Mesenchymal stem cell (in vitro differentiated cells and primary cell): ENCODE data around the gene KIAA1191. TPM values are rescaled to one million over a fixed set of nuclear protein-coding genes. Genes with fewer than 3 reads are reported as not detected.
A peak's percentile ranks its signal among the peaks of the same experiment; 100 is the strongest.

Source experiments
- DNase-seq: peaks from one replicate; pipeline ENCODE4 v3.0.0-alpha.2; 2013
- H2AFZ ChIP-seq: one replicate; pipeline ENCODE4 v1.6.1; 2013; ENCODE audit warnings: low read depth, mild to moderate bottlenecking, control low read depth, inconsistent platforms, low read length, moderate library complexity
- H2AK5ac ChIP-seq: 2 replicates; pipeline ENCODE4 v1.6.1; 2013; ENCODE audit warnings: low read length, moderate library complexity, mild to moderate bottlenecking, inconsistent platforms; ENCODE audit not compliant: severe bottlenecking
- H2BK120ac ChIP-seq: one replicate; pipeline ENCODE4 v1.6.1; 2013; ENCODE audit warnings: low read depth, mild to moderate bottlenecking, inconsistent platforms, low read length, moderate library complexity
- H2BK12ac ChIP-seq, 2 experiments: one replicate each; pipeline ENCODE4 v1.6.1; 2013; ENCODE audit warnings: inconsistent platforms in 2 of 2, low read length in 2 of 2, mild to moderate bottlenecking in 2 of 2, moderate library complexity in 2 of 2, control low read depth in 1 of 2
- H2BK15ac ChIP-seq: one replicate; pipeline ENCODE4 v1.6.1; 2013; ENCODE audit warnings: mild to moderate bottlenecking, low read depth, inconsistent platforms; ENCODE audit not compliant: poor library complexity, severe bottlenecking
- H2BK5ac ChIP-seq: 2 replicates; pipeline ENCODE4 v1.6.1; 2013; ENCODE audit warnings: low read depth, mild to moderate bottlenecking, low read length, control low read depth, inconsistent platforms; ENCODE audit not compliant: poor library complexity, severe bottlenecking
- H3K14ac ChIP-seq, 2 experiments: one replicate each; pipeline ENCODE4 v1.6.1; 2013; ENCODE audit warnings: inconsistent platforms in 2 of 2, low read length in 2 of 2, control low read depth in 1 of 2, mild to moderate bottlenecking in 1 of 2, moderate library complexity in 1 of 2
- H3K18ac ChIP-seq, 2 experiments: one replicate each; pipeline ENCODE4 v1.6.1; 2013; ENCODE audit warnings: inconsistent platforms in 2 of 2, low read length in 2 of 2, control low read depth in 1 of 2, low read depth in 1 of 2, mild to moderate bottlenecking in 1 of 2
- H3K23ac ChIP-seq, 2 experiments: one replicate each; pipeline ENCODE4 v1.6.1; 2013; ENCODE audit warnings: inconsistent platforms in 2 of 2, low read length in 2 of 2, mild to moderate bottlenecking in 2 of 2, moderate library complexity in 2 of 2, control low read depth in 1 of 2
- H3K27ac ChIP-seq: 2 replicates; pipeline ENCODE4 v1.5.1; 2013; ENCODE audit warnings: mild to moderate bottlenecking, moderate library complexity, low read length, control low read depth, inconsistent platforms; ENCODE audit not compliant: poor library complexity, severe bottlenecking
- H3K27me3 ChIP-seq, 2 experiments: 2 replicates each; pipeline versions ENCODE4 v1.6.1 to v1.7.0; 2013; ENCODE audit warnings: low read length in 2 of 2, mild to moderate bottlenecking in 2 of 2, moderate library complexity in 2 of 2, control low read depth in 1 of 2, inconsistent platforms in 1 of 2; ENCODE audit not compliant: control insufficient read depth in 1 of 2, insufficient read depth in 1 of 2
- H3K36me3 ChIP-seq, 2 experiments: 2 replicates each; pipeline versions ENCODE4 v1.6.1 to v1.7.0; 2013; ENCODE audit warnings: low read length in 2 of 2, control low read depth in 1 of 2, inconsistent platforms in 1 of 2, low read depth in 1 of 2, mild to moderate bottlenecking in 1 of 2; ENCODE audit not compliant: insufficient read depth in 2 of 2, control insufficient read depth in 1 of 2
- H3K4ac ChIP-seq, 2 experiments: one replicate each; pipeline ENCODE4 v1.6.1; 2013; ENCODE audit warnings: inconsistent platforms in 2 of 2, low read length in 2 of 2, mild to moderate bottlenecking in 2 of 2, moderate library complexity in 2 of 2, control low read depth in 1 of 2, low read depth in 1 of 2
- H3K4me1 ChIP-seq: 2 replicates; pipeline ENCODE4 v1.6.1; 2013; ENCODE audit warnings: low read depth, low read length, control low read depth; ENCODE audit not compliant: control insufficient read depth, insufficient read depth
- H3K4me2 ChIP-seq: 2 replicates; pipeline ENCODE4 v1.6.1; 2013; ENCODE audit warnings: low read length, mild to moderate bottlenecking, inconsistent platforms; ENCODE audit not compliant: poor library complexity, severe bottlenecking
- H3K4me3 ChIP-seq, 2 experiments: 2 replicates each; pipeline versions ENCODE4 v1.5.1 to v1.7.0; 2013; ENCODE audit warnings: low read length in 2 of 2, mild to moderate bottlenecking in 2 of 2, control low read depth in 1 of 2, low read depth in 1 of 2; ENCODE audit not compliant: insufficient read depth in 1 of 2
- H3K79me1 ChIP-seq: replicated peaks from 2 replicates; pipeline ENCODE4 v1.6.1; 2013; ENCODE audit warnings: mild to moderate bottlenecking, control low read depth, low read length, inconsistent platforms; ENCODE audit not compliant: poor library complexity, severe bottlenecking
- H3K9ac ChIP-seq: 2 replicates; pipeline ENCODE4 v1.7.0; 2013; ENCODE audit warnings: mild to moderate bottlenecking, low read length, moderate library complexity
- H3K9me3 ChIP-seq: 2 replicates; pipeline ENCODE4 v1.7.0; 2013; ENCODE audit warnings: mild to moderate bottlenecking, low read length; ENCODE audit not compliant: control insufficient read depth
- H4K8ac ChIP-seq: one replicate; pipeline ENCODE4 v1.6.1; 2013; ENCODE audit warnings: inconsistent platforms, mild to moderate bottlenecking, low read length, moderate library complexity
- H4K91ac ChIP-seq: one replicate; pipeline ENCODE4 v1.6.1; 2013; ENCODE audit warnings: mild to moderate bottlenecking, low read length, inconsistent platforms
- WGBS: methylation state at CpG from one replicate; pipeline ENCODE4 v1.1.7; 2013; ENCODE audit warnings: mixed read lengths; 5-methylcytosine and 5-hydroxymethylcytosine counted together
- polyA plus RNA-seq, 2 experiments: library from polyadenylated mRNA; stranded (reverse); fragments of 200-250 nt; gene quantifications; one replicate each; pipeline ENCODE4 v1.2.3, GENCODE V29; 2013

Gene KIAA1191, protein sequence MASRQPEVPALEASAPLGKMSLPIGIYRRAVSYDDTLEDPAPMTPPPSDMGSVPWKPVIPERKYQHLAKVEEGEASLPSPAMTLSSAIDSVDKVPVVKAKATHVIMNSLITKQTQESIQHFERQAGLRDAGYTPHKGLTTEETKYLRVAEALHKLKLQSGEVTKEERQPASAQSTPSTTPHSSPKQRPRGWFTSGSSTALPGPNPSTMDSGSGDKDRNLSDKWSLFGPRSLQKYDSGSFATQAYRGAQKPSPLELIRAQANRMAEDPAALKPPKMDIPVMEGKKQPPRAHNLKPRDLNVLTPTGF
- 91.6 TPM for polyA plus RNA-seq (2013, experiment 1 of 2)
- polyA plus RNA-seq (2013, experiment 2 of 2), result 88.4 TPM

- Histone ChIP-seq H4K8ac (peak within 1 kb of the TSS; percentile 84), H2BK15ac (no peak within 1 kb of the TSS), H3K4ac (peak within 1 kb of the TSS; percentile 51 to 66), H4K91ac (no peak within 1 kb of the TSS), H2BK120ac (no peak within 1 kb of the TSS), H2BK5ac (no peak within 1 kb of the TSS), H3K9ac (peak within 1 kb of the TSS; percentile 95), H2AFZ (peak within 1 kb of the TSS; percentile 91), H3K9me3 (no peaks in the 10 kb centered on the region), H3K4me3 (peak within 1 kb of the TSS; percentile 89 to 97), H3K27ac (peak within 1 kb of the TSS; percentile 27), H2AK5ac (no peak within 1 kb of the TSS), H3K23ac (peak within 1 kb of the TSS in 1 of 2 experiments; percentile 67), H3K14ac (peak within 1 kb of the TSS; percentile 62 to 89), H3K27me3 (no peaks in the 10 kb centered on the region), H3K79me1 (peaks cover 10% of the 10 kb centered on the region), H3K36me3 (peaks cover 15 to 19% of the 10 kb centered on the region in 2 experiments), H3K4me1 (peaks cover 18% of the 10 kb centered on the region), H3K18ac (peak within 1 kb of the TSS; percentile 82 to 89), H3K4me2 (peak within 1 kb of the TSS; percentile 78), H2BK12ac (peak within 1 kb of the TSS in 1 of 2 experiments; percentile 18)
- peak; percentile 92 for DNase-seq
- WGBS, result 2% methylated on average over 52 of the region's 56 CpGs
Observed at GRCh38 chr5:176361437-176362232, at the start of gene KIAA1191. Gene KIAA1191 (minus strand): TSS chr5:176361764. CDS start chr5:176359508, 2,256 bp downstream.

DNA sequence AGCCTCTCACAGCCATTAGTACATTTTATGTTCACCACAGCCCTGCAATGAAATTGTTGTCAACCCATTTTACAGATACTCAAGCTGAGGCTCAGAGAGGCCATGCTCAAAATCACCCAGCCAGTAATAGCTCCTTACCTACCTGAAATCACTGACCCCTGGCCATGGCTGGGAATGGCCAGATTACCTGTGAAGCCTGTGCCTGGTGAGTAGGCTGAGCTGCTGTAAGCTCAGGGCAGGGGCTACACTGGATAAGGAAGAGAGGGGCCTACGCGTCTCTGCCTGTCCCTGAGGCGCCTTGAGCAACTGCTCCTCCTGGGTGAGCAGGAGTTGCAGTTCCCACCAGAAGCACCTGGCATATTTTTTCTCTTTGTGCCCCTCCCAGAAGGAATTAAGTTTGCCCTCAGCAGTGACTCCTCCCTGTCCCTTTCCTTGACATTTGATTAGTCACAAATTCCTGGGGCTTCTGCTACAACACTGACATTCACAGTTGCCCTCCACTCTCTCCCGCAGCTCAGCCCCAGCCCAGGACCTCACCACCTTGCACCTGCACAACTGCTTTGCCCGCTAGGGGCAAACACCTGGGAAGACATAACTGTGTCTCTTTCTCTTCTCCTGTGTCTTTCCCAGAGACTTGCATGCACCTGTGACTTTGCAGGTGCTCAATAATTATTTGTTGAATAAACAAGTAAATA is 49.1 kb upstream of the KIAA1191 start:
- 98% methylated on average over 5 of the region's 5 CpGs for WGBS
- Histone ChIP-seq H2AK5ac (no peak overlapping the region), H3K4ac (no peak overlapping the region), H3K27me3 (no peaks in the 10 kb centered on the region), H2BK15ac (no peak overlapping the region), H2BK5ac (no peak overlapping the region), H4K91ac (no peak overlapping the region), H3K4me1 (peaks cover 25% of the 10 kb centered on the region), H4K8ac (no peak overlapping the region), H2BK12ac (no peak overlapping the region), H3K18ac (no peak overlapping the region), H3K4me2 (no peak overlapping the region), H3K9ac (no peak overlapping the region), H3K14ac (no peak overlapping the region), H3K27ac (no peak overlapping the region), H3K79me1 (peaks cover 38% of the 10 kb centered on the region), H3K23ac (no peak overlapping the region), H2BK120ac (no peak overlapping the region), H3K9me3 (no peaks in the 10 kb centered on the region), H3K4me3 (no peak overlapping the region), H3K36me3 (peaks cover 25 to 35% of the 10 kb centered on the region in 2 experiments), H2AFZ (no peak overlapping the region)
- no peak for DNase-seq

DNA sequence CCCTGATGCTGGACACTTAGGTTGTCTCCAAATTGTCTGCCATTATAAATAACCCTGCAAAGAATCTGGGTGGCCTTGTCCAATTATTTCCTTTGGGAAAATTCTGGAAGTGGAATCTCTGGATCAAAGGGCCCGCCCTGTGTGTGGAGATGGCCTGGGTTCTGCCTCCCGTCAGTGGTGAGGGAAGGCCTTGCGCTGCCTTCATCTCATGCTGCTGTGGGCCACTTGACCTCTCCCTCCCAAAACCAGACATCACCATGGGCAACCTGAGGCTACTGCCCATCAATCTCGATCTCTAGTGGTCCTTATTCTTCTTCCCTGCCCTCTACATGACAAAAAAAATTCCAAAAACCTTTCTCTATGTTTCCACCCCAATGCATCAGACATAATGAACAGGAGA is 48.2 kb upstream of the KIAA1191 start:
- H2AFZ ChIP-seq, result no peak overlapping the region
- H3K14ac ChIP-seq, result no peak overlapping the region
- DNase-seq, result no peak
- H3K79me1 ChIP-seq, result peaks cover 35% of the 10 kb centered on the region
- H4K8ac ChIP-seq, result no peak overlapping the region
- no peak overlapping the region for H2BK15ac ChIP-seq
- WGBS, result 96% methylated on average over 4 of the region's 4 CpGs
- no peak overlapping the region for H2AK5ac ChIP-seq
- H3K27ac ChIP-seq, result no peak overlapping the region
- H3K4me1 ChIP-seq, result peaks cover 20% of the 10 kb centered on the region
- no peak overlapping the region for H2BK12ac ChIP-seq
- no peak overlapping the region for H3K23ac ChIP-seq
- no peak overlapping the region for H3K9ac ChIP-seq
- no peak overlapping the region for H3K4ac ChIP-seq
- no peaks in the 10 kb centered on the region for H3K27me3 ChIP-seq
- H2BK5ac ChIP-seq, result no peak overlapping the region
- H2BK120ac ChIP-seq, result no peak overlapping the region
- no peak overlapping the region for H3K18ac ChIP-seq
- peaks cover 28 to 39% of the 10 kb centered on the region in 2 experiments for H3K36me3 ChIP-seq
- H4K91ac ChIP-seq, result no peak overlapping the region
- no peak overlapping the region for H3K4me2 ChIP-seq
- no peaks in the 10 kb centered on the region for H3K9me3 ChIP-seq
- no peak overlapping the region for H3K4me3 ChIP-seq
